GM12872 (cell line): Measurements from ENCODE around the gene MT1F.

Experiments
- CTCF ChIP-seq: IDR thresholded peaks from 3 replicates; pipeline ENCODE4 v1.5.1; 2011; ENCODE audit warnings: low read depth, mild to moderate bottlenecking, low read length, moderate library complexity; ENCODE audit not compliant: insufficient read depth

Gene MT1F

DNA sequence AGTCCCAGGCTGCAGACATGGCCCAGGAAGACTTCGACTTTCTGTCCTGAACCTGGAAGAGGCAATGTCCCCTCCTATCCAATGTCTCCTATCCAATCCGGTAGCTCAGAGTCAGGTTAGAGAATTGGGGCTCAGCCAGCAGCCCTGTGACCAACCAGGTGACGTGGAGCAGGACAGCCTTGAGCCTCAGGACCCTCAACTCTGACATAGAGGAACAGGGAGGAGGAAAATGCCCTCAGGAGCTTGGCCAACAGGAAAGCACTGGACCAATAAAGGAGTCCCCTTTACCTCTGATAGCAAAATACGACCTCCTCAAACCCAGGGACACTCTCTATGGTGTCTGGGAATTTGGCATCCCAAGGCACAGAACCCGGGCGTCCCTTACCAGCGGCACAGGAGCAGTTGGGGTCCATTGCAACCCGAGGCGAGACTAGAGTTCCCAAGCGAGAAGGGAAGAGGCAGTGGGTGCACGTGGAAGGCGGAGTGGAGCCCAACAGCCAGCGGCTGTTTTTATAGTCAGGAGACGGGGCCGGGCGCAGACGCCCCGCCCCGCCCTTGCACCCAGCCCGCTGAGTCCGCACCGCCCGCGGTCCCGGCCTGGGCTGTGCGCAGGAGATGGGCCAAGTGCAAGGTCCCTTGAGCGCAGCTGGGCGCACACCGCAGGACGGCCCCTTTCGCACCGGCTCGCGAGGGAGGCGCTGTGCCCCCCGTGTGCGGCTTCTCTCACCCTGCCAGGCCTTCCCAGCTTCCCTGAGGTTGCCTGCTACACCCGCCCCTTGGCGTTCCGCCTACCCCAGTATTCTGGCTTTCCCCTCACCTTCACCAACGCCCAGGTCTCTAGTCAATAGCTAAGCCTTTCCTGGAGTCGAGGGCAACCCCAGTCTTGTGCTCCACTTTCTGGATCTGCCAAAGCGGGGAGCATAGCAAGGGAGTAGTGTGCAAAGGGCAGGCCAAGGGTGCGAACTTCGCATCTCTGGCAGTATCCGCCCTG is 10.1 kb downstream of the MT1F start, which contains the start of gene MT1G:
TSS of gene MT1G (minus strand) at position 485 of the 991 bp plus-strand sequence. CDS start at position 413, 72 bp downstream.
- TF ChIP-seq CTCF, result no peak

- TF ChIP-seq CTCF, result no peak
Observed at GRCh38 chr16:56669005-56669839, 11.5 kb downstream of the MT1F start, which contains the start of gene MT1H. MT1H (plus strand) TSS chr16:56669814; CDS start chr16:56669885, 71 bp downstream.

DNA sequence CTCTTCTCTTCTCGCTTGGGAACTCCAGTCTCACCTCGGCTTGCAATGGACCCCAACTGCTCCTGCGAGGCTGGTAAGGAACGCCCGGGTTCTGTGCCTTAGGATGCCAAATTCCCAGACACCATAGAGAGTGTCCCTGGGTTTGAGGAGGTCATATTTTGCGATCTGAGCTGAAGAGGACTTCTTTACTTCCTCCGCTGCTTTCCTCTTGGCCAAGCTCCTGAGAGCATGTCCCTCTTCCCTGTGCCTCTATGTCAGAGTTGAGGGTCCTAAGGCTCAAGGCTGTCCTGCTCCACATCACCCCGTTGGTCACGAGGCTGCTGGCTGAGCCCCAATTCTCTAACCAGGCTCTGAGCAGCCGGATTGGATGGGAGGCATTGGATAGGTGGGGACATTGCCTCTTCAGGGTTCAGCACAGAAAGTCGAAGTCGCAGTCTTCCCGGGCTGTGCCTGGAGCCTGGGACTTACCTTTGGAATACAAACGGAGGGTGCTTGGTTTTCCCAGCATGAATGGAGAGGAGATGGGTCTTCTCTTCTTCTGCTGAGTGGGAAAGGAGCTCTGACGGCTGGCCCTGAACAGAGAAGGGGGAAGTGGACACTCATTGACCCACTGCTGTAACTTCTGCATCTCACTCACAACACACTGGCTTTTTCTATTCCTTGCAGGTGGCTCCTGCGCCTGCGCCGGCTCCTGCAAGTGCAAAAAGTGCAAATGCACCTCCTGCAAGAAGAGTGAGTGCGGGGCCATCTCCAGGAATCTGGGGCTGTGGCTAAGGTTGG is 12.3 kb downstream of the MT1F start:
- TF ChIP-seq CTCF, result no peak

DNA sequence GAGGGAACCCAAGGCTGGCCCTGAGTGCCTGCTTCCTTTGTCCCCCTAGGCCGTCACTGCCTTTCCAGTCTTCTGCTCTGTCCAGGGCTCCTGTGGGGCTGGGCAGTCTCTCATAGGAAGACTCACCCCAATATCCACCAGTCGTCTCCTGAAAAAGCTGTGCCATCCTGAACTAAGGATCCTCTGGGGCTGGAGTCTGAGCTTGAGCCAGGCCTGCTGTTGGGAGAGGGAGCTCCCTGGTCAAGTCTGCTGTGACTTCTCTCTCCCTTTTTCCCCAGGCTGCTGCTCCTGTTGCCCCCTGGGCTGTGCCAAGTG is 12.8 kb downstream of the MT1F start:
- TF ChIP-seq CTCF, result no peak

- TF ChIP-seq CTCF, result no peak
Observed at GRCh38 chr16:56672761-56673536, 15.2 kb downstream of the MT1F start.

DNA sequence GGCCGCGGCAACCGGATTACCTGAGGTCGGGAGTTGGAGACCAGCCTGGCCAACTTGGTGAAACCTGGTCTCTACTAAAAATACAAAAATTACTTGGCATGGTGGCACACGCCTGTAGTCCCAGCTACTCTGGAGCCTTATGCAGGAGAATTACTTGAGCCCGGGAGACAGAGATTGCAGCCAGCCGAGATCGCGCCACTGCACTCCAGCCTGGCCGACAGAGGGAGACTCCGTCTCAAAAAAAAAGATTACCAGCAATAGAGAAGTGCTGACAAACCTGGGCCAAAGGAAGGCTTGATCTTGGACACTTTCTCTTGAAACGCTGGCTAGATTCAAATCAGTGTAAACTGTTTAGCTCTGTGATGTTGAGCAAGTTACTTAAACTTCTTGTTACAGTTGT is 16.2 kb downstream of the MT1F start:
- TF ChIP-seq CTCF, result 0 out of 3 replicates have a peak, but pooled peaks have one; percentile 28
